OCI-LY7 (cell line): ENCODE data around the gene TAF1D. TPM values are rescaled to one million over a fixed set of nuclear protein-coding genes. Genes with fewer than 3 reads are reported as not detected.

Experiments
- BruUV-seq: library from RNA; stranded (reverse); fragments of 400-500 nt; replicated peaks from 2 replicates; lab custom pipeline; 2021; lab: Mats Ljungman, UMichigan
- CTCF ChIA-PET: fragments of 300-600 bp; sonication (Branson Sonifier 250); formaldehyde crosslinking; loops from one replicate; lab custom pipeline; 2022; ENCODE audit warnings: antibody characterized with exemption; ENCODE audit not compliant: unreplicated experiment; lab: Charles Lee
- POLR2A ChIA-PET: fragments of 300-600 bp; sonication (Branson Sonifier 250); formaldehyde crosslinking; loops from one replicate; lab custom pipeline; 2022; ENCODE audit warnings: antibody characterized with exemption; lab: Charles Lee
- DNase-seq: peaks from one replicate; pipeline ENCODE4 v3.0.0-alpha.2; 2015; ENCODE audit warnings: low spot score
- H2AFZ ChIP-seq: fragments of 200-600 bp; sonication (generic), shearing (Covaris generic); 2 replicates; pipeline ENCODE4 v1.6.1; 2014; ENCODE audit warnings: mild to moderate bottlenecking, antibody characterized with exemption, low read length, moderate library complexity
- H3K27ac ChIP-seq: fragments of 200-600 bp; sonication (generic); 2 replicates; pipeline ENCODE4 v1.5.1; 2014; ENCODE audit warnings: mixed run types, low read depth, mild to moderate bottlenecking, moderate library complexity, low read length, inconsistent platforms; ENCODE audit not compliant: poor library complexity, severe bottlenecking
- H3K36me3 ChIP-seq: fragments of 200-600 bp; sonication (generic); 2 replicates; pipeline ENCODE4 v1.6.1; 2014; ENCODE audit warnings: mild to moderate bottlenecking, antibody characterized with exemption, low read length, moderate library complexity, mixed read lengths; ENCODE audit not compliant: insufficient read depth
- H3K4me1 ChIP-seq: fragments of 200-600 bp; sonication (generic); 2 replicates; pipeline ENCODE4 v1.5.1; 2014; ENCODE audit warnings: mild to moderate bottlenecking, low read length; ENCODE audit not compliant: insufficient read depth, poor library complexity, severe bottlenecking
- H3K4me2 ChIP-seq: fragments of 200-600 bp; sonication (generic); 2 replicates; pipeline ENCODE4 v1.6.1; 2014; ENCODE audit warnings: mild to moderate bottlenecking, low read length
- H3K4me3 ChIP-seq: fragments of 200-600 bp; sonication (generic); 2 replicates; pipeline ENCODE4 v1.5.1; 2014; ENCODE audit warnings: mild to moderate bottlenecking, low read depth, low read length; ENCODE audit not compliant: poor library complexity, severe bottlenecking
- H3K79me2 ChIP-seq: fragments of 200-600 bp; sonication (generic); 2 replicates; pipeline ENCODE4 v1.6.1; 2016; ENCODE audit warnings: low read depth, mild to moderate bottlenecking, low read length, moderate library complexity, mixed read lengths; ENCODE audit not compliant: insufficient read depth
- H3K9me2 ChIP-seq: fragments of 200-600 bp; sonication (generic); 2 replicates; pipeline ENCODE4 v1.6.1; 2016; ENCODE audit warnings: mild to moderate bottlenecking, low read length, mixed read lengths; ENCODE audit not compliant: insufficient read depth
- H3K9me3 ChIP-seq: fragments of 200-600 bp; sonication (generic); 2 replicates; pipeline ENCODE4 v1.6.1; 2014; ENCODE audit warnings: mild to moderate bottlenecking, mixed run types, low read length, mixed read lengths
- H4K20me1 ChIP-seq: fragments of 200-600 bp; sonication (generic); 2 replicates; pipeline ENCODE4 v1.6.1; 2014; ENCODE audit warnings: mild to moderate bottlenecking, antibody characterized with exemption, low read length, moderate library complexity, mixed read lengths; ENCODE audit not compliant: insufficient read depth
- CTCF ChIP-seq: fragments of 200-600 bp; sonication (generic); conservative IDR thresholded peaks from 2 replicates; pipeline ENCODE4 v1.5.1; 2014; ENCODE audit warnings: mild to moderate bottlenecking, antibody characterized with exemption, low read length, moderate library complexity, mixed read lengths
- EZH2phosphoT487 ChIP-seq: fragments of 200-600 bp; sonication (generic); IDR thresholded peaks from 2 replicates; pipeline ENCODE4 v1.6.1; 2018; ENCODE audit warnings: low read depth, borderline replicate concordance, mild to moderate bottlenecking, mixed run types, antibody characterized with exemption, low read length, moderate library complexity, mixed read lengths
- intact Hi-C: fragments of 100-400 bp; cut with micrococcal nuclease; formaldehyde crosslinking; loops from one replicate; pipeline ENCODE4 v1.10.0; 2022; ENCODE audit not compliant: unreplicated experiment
- total RNA-seq, 2 experiments: library from RNA; depleted of rRNA in 1 of 2; stranded (reverse); fragments of >200 nt in 1 of 2; shearing (Covaris generic) in 1 of 2; gene quantifications; 2 replicates each; pipeline ENCODE4 v1.2.3, GENCODE V29; 2014 to 2022

Gene TAF1D
- total RNA-seq, 2 experiments from 2014 or later: 206 to 276 TPM

- intact Hi-C loops: no loop called here
- no peak for DNase-seq
- CTCF ChIA-PET: no interaction called here
- TF ChIP-seq CTCF (no peak), EZH2phosphoT487 (no peak)
- Histone ChIP-seq H3K9me2 (no peaks in the 10 kb centered on the region), H3K36me3 (peaks cover 83% of the 10 kb centered on the region), H3K27ac (peak overlapping the region; percentile 78), H3K4me3 (peak overlapping the region; percentile 96), H3K4me1 (peaks cover 66% of the 10 kb centered on the region), H4K20me1 (peaks cover 68% of the 10 kb centered on the region), H3K4me2 (peak overlapping the region; percentile 87), H2AFZ (no peak overlapping the region), H3K9me3 (no peaks in the 10 kb centered on the region), H3K79me2 (peaks cover 98% of the 10 kb centered on the region)
- BruUV-seq: no TSS peak
- POLR2A ChIA-PET: interaction anchor here (0.6 to 1.4 kb wide), 7 partner anchors 8 to 397 kb away, joined by 3 to 8 read pairs (median 4); partner anchors contain the start of gene MED17
Observed at GRCh38 chr11:93737904-93738612, 3.2 kb downstream of the TAF1D start.

GRCh38 chr11:93736129-93736528 is 5.2 kb downstream of the TAF1D start:
- BruUV-seq: no TSS peak
- peaks cover 100% of the 10 kb centered on the region for H3K36me3 ChIP-seq
- DNase-seq: no peak
- peaks cover 67% of the 10 kb centered on the region for H3K4me1 ChIP-seq
- peak overlapping the region; percentile 78 for H3K27ac ChIP-seq
- peak overlapping the region; percentile 96 for H3K4me3 ChIP-seq
- TF ChIP-seq CTCF (no peak), EZH2phosphoT487 (no peak)
- peaks cover 87% of the 10 kb centered on the region for H4K20me1 ChIP-seq
- H3K79me2 ChIP-seq: peaks cover 86% of the 10 kb centered on the region
- intact Hi-C loops: no loop called here
- H3K9me2 ChIP-seq: no peaks in the 10 kb centered on the region
- no peaks in the 10 kb centered on the region for H3K9me3 ChIP-seq
- no peak overlapping the region for H2AFZ ChIP-seq
- H3K4me2 ChIP-seq: peak overlapping the region; percentile 87
- CTCF ChIA-PET: interaction anchor here (0.5 kb wide), 1 partner anchor 55 kb away, joined by 3 read pairs; no protein-coding TSS in a partner anchor
- POLR2A ChIA-PET: interaction anchor here (0.6 to 1.2 kb wide), 6 partner anchors 9 to 748 kb away, joined by 3 to 9 read pairs (median 4); partner anchors contain the start of gene MED17

GRCh38 chr11:93735627-93736026 is 5.7 kb downstream of the TAF1D start:
- Histone ChIP-seq H4K20me1 (peaks cover 92% of the 10 kb centered on the region), H3K27ac (no peak overlapping the region), H3K36me3 (peaks cover 100% of the 10 kb centered on the region), H2AFZ (no peak overlapping the region), H3K9me3 (no peaks in the 10 kb centered on the region), H3K4me3 (peak overlapping the region; percentile 96), H3K4me2 (peak overlapping the region; percentile 87), H3K79me2 (peaks cover 81% of the 10 kb centered on the region), H3K4me1 (peaks cover 67% of the 10 kb centered on the region), H3K9me2 (no peaks in the 10 kb centered on the region)
- BruUV-seq: no TSS peak
- intact Hi-C loops: no loop called here
- DNase-seq: no peak
- TF ChIP-seq CTCF (no peak), EZH2phosphoT487 (no peak)
- CTCF ChIA-PET: interaction anchor here (0.5 kb wide), 1 partner anchor 54 kb away, joined by 3 read pairs; no protein-coding TSS in a partner anchor
- POLR2A ChIA-PET: interaction anchor here (0.6 to 1.2 kb wide), 4 partner anchors 20 to 748 kb away, joined by 3 to 7 read pairs (median 3); partner anchors contain the start of gene MED17
